Neural cell (in vitro differentiated cells): ENCODE results near the gene BTBD6. TPM values are rescaled to one million over a fixed set of nuclear protein-coding genes. Genes with fewer than 3 reads are reported as not detected.

ENCODE experiments used
- H2AFZ ChIP-seq: fragments of 200-600, 300-800 bp; sonication (generic), shearing (Covaris generic); 2 replicates; pipeline ENCODE4 v1.6.0; 2014; ENCODE audit warnings: low read depth, mild to moderate bottlenecking, antibody characterized with exemption, low read length, moderate library complexity
- H3F3A ChIP-seq: fragments of 200-600 bp; shearing (Covaris generic); 2 replicates; pipeline ENCODE4 v1.6.1; 2016; ENCODE audit warnings: mild to moderate bottlenecking, moderate library complexity, mixed read lengths, antibody characterized with exemption, low read length; ENCODE audit not compliant: insufficient read depth, poor library complexity, severe bottlenecking
- H3K27ac ChIP-seq: fragments of 200-600, 300-800 bp; sonication (generic), shearing (Covaris generic); 2 replicates; pipeline ENCODE4 v1.5.1; 2014; ENCODE audit warnings: mild to moderate bottlenecking, low read length, moderate library complexity
- H3K27me3 ChIP-seq: fragments of 300-800, 200-600 bp; sonication (generic), shearing (Covaris generic); 2 replicates; pipeline ENCODE4 v1.6.0; 2014; ENCODE audit warnings: mild to moderate bottlenecking, low read depth, low read length, moderate library complexity; ENCODE audit not compliant: insufficient read depth
- H3K36me3 ChIP-seq: fragments of 300-800, 200-600 bp; sonication (generic), shearing (Covaris generic); 2 replicates; pipeline ENCODE4 v1.5.1; 2014; ENCODE audit warnings: mild to moderate bottlenecking, antibody characterized with exemption, low read length, moderate library complexity; ENCODE audit not compliant: insufficient read depth
- H3K4me2 ChIP-seq: fragments of 300-800, 200-600 bp; sonication (generic), shearing (Covaris generic); 2 replicates; pipeline ENCODE4 v1.6.0; 2014; ENCODE audit warnings: mild to moderate bottlenecking, low read length
- H3K4me3 ChIP-seq: fragments of 300-800, 200-600 bp; sonication (generic), shearing (Covaris generic); 2 replicates; pipeline ENCODE4 v1.5.1; 2014; ENCODE audit warnings: mild to moderate bottlenecking, low read length, moderate library complexity
- H3K79me2 ChIP-seq: fragments of 200-600 bp; shearing (Covaris generic); replicated peaks from 2 replicates; pipeline ENCODE4 v1.6.0; 2014; ENCODE audit warnings: mild to moderate bottlenecking, low read length, moderate library complexity; ENCODE audit not compliant: insufficient read depth
- H3K9ac ChIP-seq: fragments of 300-800, 200-600 bp; sonication (generic), shearing (Covaris generic); 2 replicates; pipeline ENCODE4 v1.6.1; 2016; ENCODE audit warnings: mild to moderate bottlenecking, low read length, mixed read lengths
- H3K9me2 ChIP-seq: fragments of 200-600 bp; shearing (Covaris generic); 2 replicates; pipeline ENCODE4 v1.6.1; 2016; ENCODE audit warnings: mild to moderate bottlenecking, low read length, mixed read lengths; ENCODE audit not compliant: insufficient read depth
- H3K9me3 ChIP-seq: fragments of 200-600, 300-800 bp; sonication (generic), shearing (Covaris generic); 2 replicates; pipeline ENCODE4 v1.6.1; 2016; ENCODE audit warnings: mild to moderate bottlenecking, mixed run types, low read length, moderate library complexity, mixed read lengths
- H4K20me1 ChIP-seq: fragments of 200-600 bp; shearing (Covaris generic); 2 replicates; pipeline ENCODE4 v1.6.1; 2016; ENCODE audit warnings: mild to moderate bottlenecking, mixed run types; ENCODE audit not compliant: insufficient read depth
- EP300 ChIP-seq: fragments of 450-650 bp; conservative IDR thresholded peaks from 2 replicates; pipeline ENCODE4 v1.6.1; 2014; ENCODE audit warnings: antibody characterized with exemption, mild to moderate bottlenecking, moderate library complexity; ENCODE audit not compliant: poor library complexity, severe bottlenecking
- EZH2 ChIP-seq: fragments of 200-600, 300-800 bp; shearing (Covaris generic), sonication (generic); IDR thresholded peaks from 2 replicates; pipeline ENCODE4 v1.6.1; 2014; ENCODE audit warnings: antibody characterized with exemption, low read length, borderline replicate concordance, mild to moderate bottlenecking; ENCODE audit not compliant: insufficient read depth, poor library complexity, severe bottlenecking
- MXI1 ChIP-seq: fragments of 450-650 bp; conservative IDR thresholded peaks from 2 replicates; pipeline ENCODE4 v1.6.1; 2014; ENCODE audit warnings: antibody characterized with exemption, mild to moderate bottlenecking; ENCODE audit not compliant: poor library complexity, severe bottlenecking
- POLR2AphosphoS5 ChIP-seq: IDR thresholded peaks from 2 replicates; pipeline ENCODE4 v1.6.1; 2012
- RAD21 ChIP-seq: fragments of 450-650 bp; conservative IDR thresholded peaks from 2 replicates; pipeline ENCODE4 v1.6.1; 2014; ENCODE audit warnings: antibody characterized with exemption, mild to moderate bottlenecking, moderate library complexity
- SMC3 ChIP-seq: fragments of 450-650 bp; conservative IDR thresholded peaks from 2 replicates; pipeline ENCODE4 v1.6.1; 2014; ENCODE audit warnings: antibody characterized with exemption, mild to moderate bottlenecking, moderate library complexity; ENCODE audit not compliant: poor library complexity
- TAF1 ChIP-seq: IDR thresholded peaks from 2 replicates; pipeline ENCODE4 v1.6.1; 2012; ENCODE audit warnings: low read depth
- polyA plus RNA-seq: library from polyadenylated mRNA; depleted of rRNA; stranded (reverse); fragments of >200 nt; gene quantifications from 2 replicates; pipeline ENCODE4 v1.2.3, GENCODE V29; 2014
- TF ChIP-seq, protein P1 (sequence below): fragments of 450-650 bp; IDR thresholded peaks from 2 replicates; pipeline ENCODE4 v1.5.1; 2014; ENCODE audit warnings: antibody characterized with exemption, mild to moderate bottlenecking, moderate library complexity; ENCODE audit not compliant: poor library complexity, severe bottlenecking
- TF ChIP-seq, protein P2 (sequence below): IDR thresholded peaks from 2 replicates; pipeline ENCODE4 v1.6.1; 2012; ENCODE audit warnings: borderline replicate concordance

Gene BTBD6
- polyA plus RNA-seq, 1 donor from 2014 or later, result 94.1 TPM

DNA sequence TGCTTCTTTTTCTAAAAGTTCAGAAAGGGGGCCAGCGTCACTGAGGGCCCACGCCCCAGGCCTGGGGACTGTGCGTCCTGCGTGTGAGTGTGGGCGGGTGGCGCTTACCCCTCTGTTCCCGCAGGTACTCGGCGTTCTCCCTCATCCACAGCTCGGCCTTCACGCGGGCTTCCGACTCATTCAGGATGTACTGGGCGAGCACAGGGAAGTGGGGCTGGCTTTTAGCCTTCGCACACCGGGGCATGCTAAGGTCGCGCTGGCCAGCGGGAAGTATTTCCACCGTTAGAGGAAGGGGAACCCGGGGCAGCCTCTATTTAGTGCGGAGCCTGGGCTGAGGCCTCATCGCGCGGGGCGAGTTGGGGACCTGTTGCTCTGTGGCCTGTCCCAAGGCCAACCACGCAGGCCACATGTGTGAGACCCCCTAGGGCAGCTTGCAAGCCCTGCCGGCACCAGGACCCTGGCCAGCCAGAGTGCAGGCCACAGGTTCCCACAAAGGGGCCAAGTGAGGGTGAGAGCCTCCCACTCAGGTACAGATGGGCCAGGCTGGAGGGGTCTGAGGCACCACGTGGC is 29.2 kb upstream of the BTBD6 start:
- Histone ChIP-seq H3K4me2 (no peak overlapping the region), H3K36me3 (peaks cover 10% of the 10 kb centered on the region), H3K27me3 (no peaks in the 10 kb centered on the region), H3K9ac (no peak overlapping the region), H3K27ac (no peak overlapping the region), H3K9me3 (no peaks in the 10 kb centered on the region), H4K20me1 (no peaks in the 10 kb centered on the region), H3K4me3 (no peak overlapping the region), H3K9me2 (no peaks in the 10 kb centered on the region), H3K79me2 (no peaks in the 10 kb centered on the region), H3F3A (no peaks in the 10 kb centered on the region), H2AFZ (no peak overlapping the region)
- no peak for TF ChIP-seq POLR2AphosphoS5
- no peak for TF ChIP-seq TAF1
- no peak for TF ChIP-seq EZH2
- TF ChIP-seq, protein P1, sequence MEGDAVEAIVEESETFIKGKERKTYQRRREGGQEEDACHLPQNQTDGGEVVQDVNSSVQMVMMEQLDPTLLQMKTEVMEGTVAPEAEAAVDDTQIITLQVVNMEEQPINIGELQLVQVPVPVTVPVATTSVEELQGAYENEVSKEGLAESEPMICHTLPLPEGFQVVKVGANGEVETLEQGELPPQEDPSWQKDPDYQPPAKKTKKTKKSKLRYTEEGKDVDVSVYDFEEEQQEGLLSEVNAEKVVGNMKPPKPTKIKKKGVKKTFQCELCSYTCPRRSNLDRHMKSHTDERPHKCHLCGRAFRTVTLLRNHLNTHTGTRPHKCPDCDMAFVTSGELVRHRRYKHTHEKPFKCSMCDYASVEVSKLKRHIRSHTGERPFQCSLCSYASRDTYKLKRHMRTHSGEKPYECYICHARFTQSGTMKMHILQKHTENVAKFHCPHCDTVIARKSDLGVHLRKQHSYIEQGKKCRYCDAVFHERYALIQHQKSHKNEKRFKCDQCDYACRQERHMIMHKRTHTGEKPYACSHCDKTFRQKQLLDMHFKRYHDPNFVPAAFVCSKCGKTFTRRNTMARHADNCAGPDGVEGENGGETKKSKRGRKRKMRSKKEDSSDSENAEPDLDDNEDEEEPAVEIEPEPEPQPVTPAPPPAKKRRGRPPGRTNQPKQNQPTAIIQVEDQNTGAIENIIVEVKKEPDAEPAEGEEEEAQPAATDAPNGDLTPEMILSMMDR, result no peak
- TF ChIP-seq EP300, result no peak
- TF ChIP-seq, protein P2, sequence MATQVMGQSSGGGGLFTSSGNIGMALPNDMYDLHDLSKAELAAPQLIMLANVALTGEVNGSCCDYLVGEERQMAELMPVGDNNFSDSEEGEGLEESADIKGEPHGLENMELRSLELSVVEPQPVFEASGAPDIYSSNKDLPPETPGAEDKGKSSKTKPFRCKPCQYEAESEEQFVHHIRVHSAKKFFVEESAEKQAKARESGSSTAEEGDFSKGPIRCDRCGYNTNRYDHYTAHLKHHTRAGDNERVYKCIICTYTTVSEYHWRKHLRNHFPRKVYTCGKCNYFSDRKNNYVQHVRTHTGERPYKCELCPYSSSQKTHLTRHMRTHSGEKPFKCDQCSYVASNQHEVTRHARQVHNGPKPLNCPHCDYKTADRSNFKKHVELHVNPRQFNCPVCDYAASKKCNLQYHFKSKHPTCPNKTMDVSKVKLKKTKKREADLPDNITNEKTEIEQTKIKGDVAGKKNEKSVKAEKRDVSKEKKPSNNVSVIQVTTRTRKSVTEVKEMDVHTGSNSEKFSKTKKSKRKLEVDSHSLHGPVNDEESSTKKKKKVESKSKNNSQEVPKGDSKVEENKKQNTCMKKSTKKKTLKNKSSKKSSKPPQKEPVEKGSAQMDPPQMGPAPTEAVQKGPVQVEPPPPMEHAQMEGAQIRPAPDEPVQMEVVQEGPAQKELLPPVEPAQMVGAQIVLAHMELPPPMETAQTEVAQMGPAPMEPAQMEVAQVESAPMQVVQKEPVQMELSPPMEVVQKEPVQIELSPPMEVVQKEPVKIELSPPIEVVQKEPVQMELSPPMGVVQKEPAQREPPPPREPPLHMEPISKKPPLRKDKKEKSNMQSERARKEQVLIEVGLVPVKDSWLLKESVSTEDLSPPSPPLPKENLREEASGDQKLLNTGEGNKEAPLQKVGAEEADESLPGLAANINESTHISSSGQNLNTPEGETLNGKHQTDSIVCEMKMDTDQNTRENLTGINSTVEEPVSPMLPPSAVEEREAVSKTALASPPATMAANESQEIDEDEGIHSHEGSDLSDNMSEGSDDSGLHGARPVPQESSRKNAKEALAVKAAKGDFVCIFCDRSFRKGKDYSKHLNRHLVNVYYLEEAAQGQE, result no peak
- TF ChIP-seq RAD21, result no peak
- TF ChIP-seq SMC3, result no peak
- TF ChIP-seq MXI1, result no peak

DNA sequence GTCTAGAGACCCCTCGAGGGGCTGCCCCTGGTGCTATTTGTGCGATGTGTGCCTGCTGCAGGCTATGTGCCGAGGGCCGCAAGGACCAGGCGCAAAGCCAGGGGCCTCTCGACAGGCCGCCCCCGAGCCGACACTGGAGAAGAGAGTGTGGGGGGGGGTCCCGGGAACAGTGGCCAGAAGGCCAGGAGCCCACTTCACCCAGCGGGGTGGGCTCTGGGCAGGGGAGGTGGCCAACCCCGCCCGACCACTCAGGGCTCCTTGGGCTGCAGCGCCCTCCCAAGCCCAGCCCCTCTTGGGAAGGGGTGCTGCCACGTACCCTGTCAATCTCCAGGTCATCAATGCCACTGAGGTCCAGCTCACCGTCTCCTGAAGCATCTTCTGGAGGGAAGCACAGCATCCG is 28.6 kb upstream of the BTBD6 start:
- no peak overlapping the region for H3K9ac ChIP-seq
- peaks cover 10% of the 10 kb centered on the region for H3K36me3 ChIP-seq
- H3K79me2 ChIP-seq, result no peaks in the 10 kb centered on the region
- no peaks in the 10 kb centered on the region for H3K27me3 ChIP-seq
- TF ChIP-seq POLR2AphosphoS5, result no peak
- TF ChIP-seq EZH2, result no peak
- TF ChIP-seq, protein P2, result no peak
- no peak for TF ChIP-seq RAD21
- no peak for TF ChIP-seq SMC3
- TF ChIP-seq EP300, result no peak
- TF ChIP-seq, protein P1, result no peak
- no peak for TF ChIP-seq MXI1
- no peak for TF ChIP-seq TAF1
- no peaks in the 10 kb centered on the region for H3K9me2 ChIP-seq
- H3K27ac ChIP-seq, result no peak overlapping the region
- no peak overlapping the region for H3K4me3 ChIP-seq
- H4K20me1 ChIP-seq, result no peaks in the 10 kb centered on the region
- no peaks in the 10 kb centered on the region for H3F3A ChIP-seq
- no peak overlapping the region for H2AFZ ChIP-seq
- H3K9me3 ChIP-seq, result no peaks in the 10 kb centered on the region
- no peak overlapping the region for H3K4me2 ChIP-seq
